ENCODE data around the gene PHACTR1. TPM values are rescaled to one million over a fixed set of nuclear protein-coding genes. Genes with fewer than 3 reads are reported as not detected.

The PHACTR1 gene
- total and polyA plus RNA-seq, 7 donors: 0.04 to 3.0 (median 0.85) TPM

DNA sequence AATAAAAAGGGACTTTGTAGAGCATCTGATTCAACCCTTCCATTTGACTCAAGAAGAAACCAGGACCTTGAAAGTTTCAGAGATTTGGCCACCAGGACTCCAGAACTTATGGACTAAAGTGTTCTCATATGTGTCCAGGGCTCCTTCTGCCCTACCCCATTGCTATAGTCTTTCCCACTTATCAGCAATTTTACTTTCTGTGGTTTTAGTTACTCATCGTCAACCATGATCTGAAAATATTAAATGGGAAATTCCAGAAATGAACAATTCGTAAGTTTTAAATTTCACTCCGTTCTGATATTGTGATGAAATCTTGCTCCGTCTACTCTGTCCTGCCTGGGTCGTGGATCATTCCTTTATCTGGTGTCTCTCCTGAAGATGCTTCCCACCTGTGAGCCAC, 259.8 kb downstream of the PHACTR1 start:
- intact Hi-C loops (cut with DNase I): no loop called here
- TF ChIP-seq, protein P1, sequence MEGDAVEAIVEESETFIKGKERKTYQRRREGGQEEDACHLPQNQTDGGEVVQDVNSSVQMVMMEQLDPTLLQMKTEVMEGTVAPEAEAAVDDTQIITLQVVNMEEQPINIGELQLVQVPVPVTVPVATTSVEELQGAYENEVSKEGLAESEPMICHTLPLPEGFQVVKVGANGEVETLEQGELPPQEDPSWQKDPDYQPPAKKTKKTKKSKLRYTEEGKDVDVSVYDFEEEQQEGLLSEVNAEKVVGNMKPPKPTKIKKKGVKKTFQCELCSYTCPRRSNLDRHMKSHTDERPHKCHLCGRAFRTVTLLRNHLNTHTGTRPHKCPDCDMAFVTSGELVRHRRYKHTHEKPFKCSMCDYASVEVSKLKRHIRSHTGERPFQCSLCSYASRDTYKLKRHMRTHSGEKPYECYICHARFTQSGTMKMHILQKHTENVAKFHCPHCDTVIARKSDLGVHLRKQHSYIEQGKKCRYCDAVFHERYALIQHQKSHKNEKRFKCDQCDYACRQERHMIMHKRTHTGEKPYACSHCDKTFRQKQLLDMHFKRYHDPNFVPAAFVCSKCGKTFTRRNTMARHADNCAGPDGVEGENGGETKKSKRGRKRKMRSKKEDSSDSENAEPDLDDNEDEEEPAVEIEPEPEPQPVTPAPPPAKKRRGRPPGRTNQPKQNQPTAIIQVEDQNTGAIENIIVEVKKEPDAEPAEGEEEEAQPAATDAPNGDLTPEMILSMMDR (IDR thresholded peaks at IDR 0.05): no peak
- H3K9me3 ChIP-seq: peaks cover under 1% of the 10 kb centered on the region
- H3K36me3 ChIP-seq (ENCODE audit: insufficient read depth in 1 of 2, low read depth in 1 of 2): no peaks in the 10 kb centered on the region
- no peak for DNase-seq
- H3K27me3 ChIP-seq (ENCODE audit: insufficient read depth in 3 of 3, low read length in 2 of 3): peaks cover 0 to 2% (median 0%) of the 10 kb centered on the region in 3 donors
- H3K27ac ChIP-seq: no peak overlapping the region
- ATAC-seq: no peak
- 86 to 89% (median 89%) methylated on average over 5 of the region's 5 CpGs for WGBS, 3 donors
- H3K4me3 ChIP-seq: no peak overlapping the region
- no peaks in the 10 kb centered on the region for H3K4me1 ChIP-seq

DNA sequence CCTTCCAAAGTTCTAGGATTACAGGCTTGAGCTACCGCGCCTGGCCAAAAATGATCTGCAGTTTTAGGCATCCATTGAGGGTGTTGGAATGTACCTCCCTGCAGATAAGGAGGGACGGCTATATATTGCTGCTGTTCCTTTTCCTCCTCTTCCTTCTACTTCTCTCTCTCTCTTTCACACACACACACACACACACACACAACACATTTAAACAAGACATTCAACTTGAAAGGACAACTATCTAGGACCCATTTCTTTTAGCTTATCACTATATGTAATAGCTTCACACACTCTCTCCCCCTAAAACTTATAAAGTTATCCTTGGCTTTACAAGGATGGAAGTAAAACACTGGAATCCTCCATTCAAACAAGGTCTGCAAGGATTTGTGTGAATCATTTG, 260.6 kb downstream of the PHACTR1 start:
- no peaks in the 10 kb centered on the region for H3K4me1 ChIP-seq
- peaks cover 4% of the 10 kb centered on the region for H3K9me3 ChIP-seq
- H3K4me3 ChIP-seq: no peak overlapping the region
- H3K36me3 ChIP-seq (ENCODE audit: insufficient read depth in 1 of 2, low read depth in 1 of 2): no peaks in the 10 kb centered on the region
- intact Hi-C loops (cut with DNase I): no loop called here
- ATAC-seq (no peak), DNase-seq (no peak)
- H3K27me3 ChIP-seq (ENCODE audit: insufficient read depth in 3 of 3, low read length in 2 of 3): peaks cover 0 to 2% (median 0%) of the 10 kb centered on the region in 3 donors
- H3K27ac ChIP-seq: no peak overlapping the region
- 39 to 61% (median 57%) methylated on average over 3 of the region's 3 CpGs for WGBS, 3 donors
- TF ChIP-seq, protein P1 (IDR thresholded peaks at IDR 0.05): no peak

DNA sequence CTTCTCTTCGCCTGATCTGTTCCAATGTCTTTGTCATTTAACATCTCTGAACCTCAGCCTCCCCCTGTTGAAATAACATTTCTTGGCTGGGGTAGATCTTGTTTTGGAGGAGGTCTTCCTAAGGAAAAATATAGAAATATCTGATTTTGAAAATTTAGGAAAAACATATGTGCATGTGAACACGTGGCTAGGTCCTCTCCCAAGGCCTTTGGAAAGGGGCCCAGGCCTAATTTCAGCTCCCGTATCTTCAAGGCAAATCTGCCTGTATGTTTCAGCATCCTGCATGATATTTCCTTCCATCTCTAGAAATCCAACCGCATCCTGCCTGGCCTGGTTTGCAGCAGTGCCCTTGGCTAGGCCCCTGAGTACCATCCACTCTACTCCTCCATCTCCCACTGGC, 261.2 kb downstream of the PHACTR1 start:
- WGBS, 3 donors: 71 to 76% (median 73%) methylated on average over 4 of the region's 4 CpGs
- DNase-seq: no peak
- intact Hi-C loops (cut with DNase I): no loop called here
- Histone ChIP-seq H3K4me1 (no peaks in the 10 kb centered on the region), H3K9me3 (peaks cover 4% of the 10 kb centered on the region), H3K36me3 (ENCODE audit: insufficient read depth in 1 of 2, low read depth in 1 of 2) (no peaks in the 10 kb centered on the region), H3K27me3 (ENCODE audit: insufficient read depth in 3 of 3, low read length in 2 of 3) (peaks cover 0 to 2% (median 0%) of the 10 kb centered on the region in 3 donors), H3K27ac (no peak overlapping the region), H3K4me3 (no peak overlapping the region)
- no peak for ATAC-seq
- TF ChIP-seq, protein P1 (IDR thresholded peaks at IDR 0.05): no peak

DNA sequence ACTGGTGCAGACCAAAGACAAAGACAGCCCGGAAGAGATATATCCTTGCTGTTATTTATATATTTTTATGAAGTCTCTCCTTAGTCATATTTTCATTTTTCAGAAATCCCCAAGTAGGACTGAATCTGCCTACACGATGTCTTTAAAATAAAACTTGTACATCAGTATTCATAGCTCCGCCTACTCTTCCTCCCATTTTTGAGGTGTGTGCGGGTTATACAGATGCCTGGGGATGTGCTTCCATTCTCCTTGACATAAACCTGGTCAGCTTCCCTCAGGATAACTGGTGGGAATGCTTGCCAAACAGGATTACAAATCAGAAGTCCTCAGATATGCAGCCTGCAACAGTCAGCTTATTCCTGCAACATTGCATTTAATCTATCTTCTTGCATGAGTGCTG, 264.2 kb downstream of the PHACTR1 start:
- no peaks in the 10 kb centered on the region for H3K36me3 ChIP-seq (ENCODE audit: insufficient read depth in 1 of 2, low read depth in 1 of 2)
- no peaks in the 10 kb centered on the region for H3K27me3 ChIP-seq (ENCODE audit: insufficient read depth in 3 of 3, low read length in 2 of 3)
- no peak overlapping the region for H3K4me3 ChIP-seq
- TF ChIP-seq, protein P1 (IDR thresholded peaks at IDR 0.05): no peak
- no peak overlapping the region for H3K27ac ChIP-seq
- no peaks in the 10 kb centered on the region for H3K4me1 ChIP-seq
- DNase-seq (no peak), ATAC-seq (no peak)
- H3K9me3 ChIP-seq: peaks cover 4% of the 10 kb centered on the region
- 91 to 95% (median 93%) methylated on average over 4 of the region's 4 CpGs for WGBS, 3 donors
- intact Hi-C loops (cut with DNase I): no loop called here

DNA sequence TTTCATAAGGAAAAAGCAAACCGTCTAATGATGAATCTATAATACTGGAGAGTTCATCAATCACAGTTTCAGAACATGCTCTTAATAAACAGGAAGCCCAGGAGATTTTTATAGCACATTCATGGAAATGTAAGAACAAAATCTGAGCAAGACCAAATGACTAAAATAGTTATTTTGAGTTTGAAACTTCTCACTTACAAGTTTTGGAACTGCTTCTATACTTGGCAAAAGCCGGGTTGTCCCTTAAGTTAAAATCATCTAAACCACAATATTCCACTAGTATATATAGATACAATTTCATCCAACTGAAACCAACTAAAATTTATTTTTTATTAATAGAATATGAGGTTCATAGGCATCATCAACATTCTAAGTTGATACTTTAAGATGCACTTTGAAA, 268.2 kb downstream of the PHACTR1 start:
- Histone ChIP-seq H3K9me3 (peaks cover 4% of the 10 kb centered on the region), H3K4me3 (no peak overlapping the region), H3K4me1 (no peaks in the 10 kb centered on the region), H3K36me3 (ENCODE audit: insufficient read depth in 1 of 2, low read depth in 1 of 2) (no peaks in the 10 kb centered on the region), H3K27ac (no peak overlapping the region), H3K27me3 (ENCODE audit: insufficient read depth in 3 of 3, low read length in 2 of 3) (no peaks in the 10 kb centered on the region)
- WGBS, 3 donors: 70 to 81% (median 76%) methylated on average over 2 of the region's 2 CpGs
- TF ChIP-seq, protein P1 (IDR thresholded peaks at IDR 0.05): no peak
- DNase-seq (no peak), ATAC-seq (no peak)
- intact Hi-C loops (cut with DNase I): no loop called here
